ENCODE data around the gene FSTL3.
"Not testable (repeated sequence)": the region's sequence is repeated elsewhere in the genome, so short reads cannot be mapped to it uniquely, and the experiment has no call there.

The FSTL3 gene

GRCh38 chr19:661427-662196, 14.6 kb upstream of the FSTL3 start:
- peak; percentile 39 for DNase-seq

GRCh38 chr19:662207-662961, 13.8 kb upstream of the FSTL3 start:
- peak; percentile 61 for DNase-seq

- DNase-seq: peak; percentile 98
These were observed 13.1 kb upstream of the FSTL3 start, which contains the start of gene RNF126 for GRCh38 chr19:662962-663681. Gene RNF126 (minus strand): TSS chr19:663214. CDS start chr19:663121, 93 bp downstream.

- DNase-seq: no peak
These were observed 12.5 kb upstream of the FSTL3 start for GRCh38 chr19:663682-664117.

GRCh38 chr19:664913-665443, 11.2 kb upstream of the FSTL3 start:
- peak; percentile 82 for DNase-seq

GRCh38 chr19:666985-667573, 9.1 kb upstream of the FSTL3 start:
- not testable (repeated sequence) for DNase-seq

- not testable (repeated sequence) for DNase-seq
These were observed 7.3 kb upstream of the FSTL3 start for GRCh38 chr19:668675-669434.

- no peak for DNase-seq
These were observed 5.5 kb upstream of the FSTL3 start for GRCh38 chr19:670609-671075.

GRCh38 chr19:674282-675151, 1.7 kb upstream of the FSTL3 start:
- no peak for DNase-seq

GRCh38 chr19:676007-676338, 219 bp upstream of the FSTL3 start:
- DNase-seq: no peak

GRCh38 chr19:677201-677600, 1.0 kb downstream of the FSTL3 start:
- no peak for DNase-seq

GRCh38 chr19:677601-678436, 1.6 kb downstream of the FSTL3 start:
- DNase-seq: no peak

GRCh38 chr19:678791-679388, 2.7 kb downstream of the FSTL3 start:
- DNase-seq: no peak

- DNase-seq: peak; percentile 80
These were observed 3.5 kb downstream of the FSTL3 start for GRCh38 chr19:679418-680286.

GRCh38 chr19:680287-681028, 4.3 kb downstream of the FSTL3 start:
- DNase-seq: peak; percentile 99

GRCh38 chr19:681029-682019, 5.1 kb downstream of the FSTL3 start:
- peak; percentile 97 for DNase-seq
